Ammon's horn (tissue), 1 donor: ENCODE data around the gene TXNIP.

Experiments used
- DNase-seq: peaks from one replicate; pipeline ENCODE4 v3.0.0-alpha.2; 2016; ENCODE audit warnings: low spot score

The TXNIP gene

GRCh38 chr1:145963265-145964019, 32.9 kb downstream of the TXNIP start:
- no peak for DNase-seq

DNA sequence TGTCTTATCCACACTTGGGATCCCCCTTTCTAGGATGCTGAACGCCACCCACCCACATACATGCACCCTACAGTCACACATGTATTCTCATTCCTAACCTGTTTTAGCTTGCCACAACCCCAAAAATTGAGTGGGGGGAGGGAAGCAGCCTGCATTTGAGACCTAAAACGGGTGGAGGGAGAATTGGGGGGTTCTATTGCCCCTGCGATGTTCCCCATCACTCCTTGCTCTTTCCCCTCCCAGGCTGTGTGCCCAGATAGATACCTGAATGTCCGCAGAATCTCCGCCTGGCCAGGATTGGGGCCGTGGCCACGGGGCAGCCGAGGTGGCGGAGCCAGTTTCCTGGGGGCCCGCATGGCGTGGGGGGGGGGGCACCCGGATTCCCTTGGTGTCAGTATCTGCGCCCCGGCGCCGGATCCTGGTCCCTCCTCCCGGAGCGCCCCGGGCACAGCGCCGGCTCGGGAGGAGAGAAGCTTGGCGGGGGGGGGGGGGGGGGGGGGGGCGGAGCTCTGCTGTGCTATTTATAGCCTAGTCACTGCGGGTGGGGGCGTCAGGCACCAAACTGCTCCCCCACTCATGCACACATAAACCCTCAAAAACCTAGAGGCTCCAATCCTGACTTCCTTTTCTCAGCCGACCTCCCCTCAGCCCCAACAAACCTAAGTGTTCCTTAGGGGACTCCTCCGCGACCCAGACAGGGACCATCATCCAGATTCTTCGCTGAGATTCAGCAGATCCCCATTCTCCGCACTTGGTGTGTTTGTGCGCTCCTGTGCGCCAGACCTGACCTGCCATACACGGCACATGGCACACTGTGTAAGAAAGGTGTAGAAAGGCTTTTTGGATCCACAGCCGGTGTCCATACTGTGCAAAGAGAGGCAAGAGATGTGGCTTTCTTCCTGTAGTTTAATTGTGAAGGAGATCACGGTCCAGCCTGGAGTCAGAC, 33.9 kb downstream of the TXNIP start:
- peak; percentile 82 for DNase-seq

GRCh38 chr1:145961425-145962156, 34.8 kb downstream of the TXNIP start:
- peak; percentile 75 for DNase-seq

DNA sequence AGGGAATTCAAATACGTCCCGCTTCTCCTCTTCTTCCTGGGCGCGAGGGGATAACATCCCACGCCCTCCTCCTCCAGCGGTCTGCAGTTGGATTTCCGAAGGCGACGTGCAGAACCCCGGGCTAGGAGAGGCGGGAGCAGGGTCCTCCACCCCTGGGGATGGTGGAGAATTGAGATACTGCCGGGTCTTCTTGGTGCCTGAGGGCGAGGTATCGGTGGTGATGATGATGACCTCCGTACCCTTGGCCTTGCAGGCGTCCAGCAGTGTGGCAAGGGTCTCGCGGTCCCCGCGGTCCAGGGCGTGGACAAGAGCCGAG, 35.3 kb downstream of the TXNIP start:
- no peak for DNase-seq

DNA sequence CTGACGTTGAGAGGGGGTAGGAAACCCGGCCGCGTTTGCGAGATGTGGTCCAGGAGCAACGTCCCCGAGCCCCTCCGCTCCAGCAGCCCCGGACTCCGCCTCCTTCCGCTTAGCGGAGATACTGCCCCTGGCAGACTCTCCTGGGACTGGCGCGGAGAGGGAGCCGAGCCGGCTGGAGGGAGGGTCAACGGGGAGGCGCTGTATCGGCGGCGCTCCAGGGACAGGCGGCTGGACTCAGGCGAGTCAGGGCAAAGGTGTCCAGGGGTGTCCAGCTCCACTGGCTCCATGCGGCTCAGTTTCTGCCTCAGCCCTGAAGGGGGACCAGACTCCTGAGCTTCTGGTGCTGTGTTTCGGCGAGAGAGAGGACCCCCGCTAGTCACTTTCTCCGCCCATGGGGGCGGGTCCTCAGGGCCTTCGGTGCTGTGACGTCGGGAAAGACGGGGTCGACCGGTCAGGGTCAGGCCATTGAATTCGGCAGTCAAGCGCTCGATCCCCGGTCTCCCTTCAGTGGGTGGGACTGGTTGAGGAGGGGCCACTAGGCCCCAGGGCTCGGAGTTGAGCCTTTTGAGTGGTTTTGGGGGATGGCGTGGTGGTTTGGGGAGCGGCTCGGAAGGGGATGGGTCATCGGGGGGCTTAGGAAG, 35.8 kb downstream of the TXNIP start:
- peak; percentile 79 for DNase-seq

DNA sequence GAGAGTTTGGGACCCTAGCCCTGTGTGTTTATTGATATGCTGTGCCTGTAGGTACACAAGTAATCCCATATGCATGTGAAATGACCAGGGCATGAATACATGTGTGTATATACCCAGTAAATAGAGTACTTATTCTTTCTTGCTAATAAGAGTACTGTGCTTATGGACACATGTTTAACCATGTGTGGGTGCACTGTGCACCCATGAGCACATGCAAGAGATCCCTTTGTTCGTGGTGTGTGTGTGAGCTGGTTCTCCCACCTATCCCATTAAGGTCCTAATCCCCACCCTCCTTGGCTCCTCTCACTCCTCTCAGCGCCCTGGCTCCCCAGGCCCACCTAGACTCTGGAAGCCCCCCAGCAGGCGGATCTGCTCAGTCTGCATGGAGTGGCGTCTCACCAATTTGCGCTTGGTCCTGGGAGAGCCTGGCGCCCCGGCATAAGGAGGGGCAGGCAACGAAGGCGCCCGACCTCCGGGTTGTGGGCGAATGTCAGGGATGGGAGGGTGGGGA, 36.4 kb downstream of the TXNIP start:
- DNase-seq = no peak

GRCh38 chr1:145959333-145959732, 37.0 kb downstream of the TXNIP start:
- no peak for DNase-seq

GRCh38 chr1:145958734-145959133, 37.6 kb downstream of the TXNIP start:
- DNase-seq = no peak

DNA sequence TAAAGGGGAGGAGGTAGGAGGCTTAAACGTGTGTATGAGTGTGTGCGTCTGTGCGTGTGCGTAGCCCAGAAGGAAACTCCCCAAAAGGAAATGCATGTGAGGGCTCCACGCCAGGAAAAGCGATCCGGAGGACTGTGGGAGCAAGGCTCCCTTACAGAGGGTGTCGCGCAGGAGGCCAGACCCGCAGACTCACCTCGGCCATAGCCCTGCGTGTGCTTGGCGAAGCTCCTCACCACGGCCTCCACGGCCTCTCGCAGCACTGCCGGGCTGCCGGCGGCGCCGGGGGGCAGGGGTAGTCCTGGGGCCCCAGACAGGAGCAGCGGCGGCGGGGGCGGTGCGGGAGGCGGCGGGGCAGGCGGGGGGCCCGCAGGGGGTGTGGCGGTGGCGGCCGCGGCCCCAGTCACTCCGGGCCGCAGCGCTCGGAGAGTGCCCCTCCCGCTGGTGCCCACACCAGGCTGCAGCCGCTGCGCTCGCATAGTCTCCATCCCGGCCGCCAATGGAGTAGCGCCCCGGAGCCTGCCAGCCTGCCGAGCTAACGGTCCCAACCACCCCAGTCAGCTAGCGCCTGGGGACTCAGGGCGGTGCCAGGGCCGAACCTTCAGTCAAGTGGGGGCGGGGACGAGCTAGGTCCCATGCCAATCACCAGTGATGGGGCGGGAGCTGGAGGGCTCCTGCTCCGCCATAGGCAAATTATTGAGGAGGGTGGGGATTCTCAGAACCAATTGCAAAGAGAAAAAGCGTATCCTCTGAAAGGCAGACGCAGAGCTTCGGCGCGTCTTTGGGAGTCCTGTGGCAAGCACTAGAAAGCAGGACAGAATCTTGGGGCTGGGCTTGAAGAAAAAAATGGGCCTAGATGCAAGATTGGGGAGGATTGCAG, 38.7 kb downstream of the TXNIP start, which contains the start of gene LIX1L:
LIX1L (minus strand) TSS at position 575 of the 877 bp plus-strand sequence; CDS start at position 485, 90 bp downstream.
- DNase-seq = peak; percentile 99

- DNase-seq = no peak
Measured at GRCh38 chr1:145956781-145957442, 39.5 kb downstream of the TXNIP start.

- no peak for DNase-seq
Measured at GRCh38 chr1:145956361-145956760, 40.0 kb downstream of the TXNIP start.

DNA sequence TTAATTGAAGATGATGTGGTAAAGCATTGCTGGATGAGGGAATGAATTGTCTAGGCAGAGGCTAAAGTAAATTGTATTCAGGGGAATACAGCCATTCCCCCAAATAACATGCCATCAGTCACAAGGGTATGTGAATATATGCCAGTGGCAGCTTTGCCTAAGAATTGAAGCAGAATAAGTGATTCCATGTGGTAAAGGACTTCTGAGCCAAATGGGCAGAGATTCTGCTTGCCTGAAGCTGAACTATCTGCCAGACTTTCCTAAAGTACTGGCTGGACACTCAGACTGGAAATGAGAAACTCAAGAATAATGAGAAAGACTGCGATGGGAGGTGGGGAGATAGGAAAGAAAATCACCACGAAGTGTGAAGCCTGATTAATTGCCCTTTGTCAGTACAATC, 40.9 kb downstream of the TXNIP start:
- no peak for DNase-seq

DNA sequence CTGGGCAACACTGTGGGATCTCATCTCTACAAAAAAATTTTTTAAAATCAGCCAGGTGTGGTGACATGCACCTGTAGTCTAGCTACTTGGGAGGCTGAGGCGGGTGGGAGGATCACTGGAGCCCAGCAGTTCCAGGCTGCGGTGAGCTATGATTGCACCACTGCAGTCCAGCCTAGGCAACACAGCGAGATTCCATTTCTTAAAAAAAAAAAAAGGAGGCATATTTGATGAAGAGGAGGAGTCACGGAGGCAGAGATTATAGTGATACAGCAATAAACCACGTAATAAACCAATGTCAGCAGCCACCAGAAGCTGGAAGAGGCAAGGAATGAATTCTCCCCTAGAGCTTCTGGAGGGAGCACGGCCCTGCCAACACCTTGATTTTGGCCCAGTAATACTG, 42.5 kb downstream of the TXNIP start:
- no peak for DNase-seq

- DNase-seq = no peak
Measured at GRCh38 chr1:145952903-145953302, 43.5 kb downstream of the TXNIP start.

DNA sequence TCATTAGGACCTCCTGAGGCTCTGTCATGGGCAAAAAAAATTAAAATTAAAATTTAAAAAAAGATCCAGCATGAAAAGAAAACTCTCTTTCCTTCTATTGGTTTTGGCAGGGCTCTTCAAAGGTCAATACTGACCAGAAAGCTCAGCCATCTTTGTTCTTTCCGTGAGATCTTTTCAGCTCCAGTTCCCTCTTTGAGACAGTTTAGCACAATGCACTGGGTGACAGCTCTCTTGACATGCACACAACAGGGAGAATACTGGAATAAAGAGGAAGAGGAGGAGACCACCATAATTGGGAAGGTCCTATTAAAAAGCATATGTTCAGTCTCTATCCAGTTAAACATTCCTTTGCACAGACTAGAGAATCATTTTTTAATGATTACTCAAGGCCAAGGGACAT, 44.9 kb downstream of the TXNIP start:
- no peak for DNase-seq

DNA sequence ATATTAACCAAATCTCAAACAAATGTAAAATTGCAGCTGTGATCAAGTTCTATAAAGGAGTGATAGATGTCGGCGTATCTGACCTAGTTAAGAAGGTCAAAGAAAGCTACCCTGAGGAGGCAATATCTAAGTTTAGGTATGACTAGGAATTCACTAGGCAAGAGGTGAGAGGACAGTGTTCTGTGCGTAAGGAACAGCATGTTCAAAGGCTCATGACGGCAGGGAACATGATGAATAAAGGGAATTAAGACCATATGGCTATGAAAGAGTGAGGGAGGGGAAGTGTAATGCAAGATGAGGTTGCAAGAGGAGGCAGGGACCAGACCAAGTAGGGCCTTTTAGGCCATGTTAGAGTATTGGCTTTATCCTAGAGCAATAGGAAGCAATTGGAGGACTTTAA, 47.2 kb downstream of the TXNIP start:
- no peak for DNase-seq

GRCh38 chr1:145947551-145947950, 48.8 kb downstream of the TXNIP start:
- DNase-seq = no peak

GRCh38 chr1:145946477-145946986, 49.8 kb downstream of the TXNIP start:
- no peak for DNase-seq

DNA sequence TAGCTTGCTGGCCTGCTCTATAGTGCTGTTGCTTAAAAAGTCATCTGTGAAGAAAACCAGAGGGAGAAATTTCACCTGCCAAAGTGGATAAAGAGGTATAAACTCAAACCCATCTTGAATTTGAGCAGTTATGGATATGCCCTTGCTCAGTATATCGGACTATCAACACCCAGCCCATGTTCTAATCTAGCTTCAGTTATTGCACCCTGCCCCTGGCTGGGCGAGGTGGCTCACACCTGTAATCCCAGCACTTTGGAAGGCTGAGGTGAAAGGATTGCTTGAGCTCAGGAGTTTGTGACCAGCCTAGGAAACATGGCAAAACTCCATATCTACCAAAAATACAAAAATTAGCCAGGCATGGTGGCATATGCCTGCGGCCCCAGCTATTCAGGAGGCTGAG, 51.8 kb downstream of the TXNIP start:
- DNase-seq = no peak

DNA sequence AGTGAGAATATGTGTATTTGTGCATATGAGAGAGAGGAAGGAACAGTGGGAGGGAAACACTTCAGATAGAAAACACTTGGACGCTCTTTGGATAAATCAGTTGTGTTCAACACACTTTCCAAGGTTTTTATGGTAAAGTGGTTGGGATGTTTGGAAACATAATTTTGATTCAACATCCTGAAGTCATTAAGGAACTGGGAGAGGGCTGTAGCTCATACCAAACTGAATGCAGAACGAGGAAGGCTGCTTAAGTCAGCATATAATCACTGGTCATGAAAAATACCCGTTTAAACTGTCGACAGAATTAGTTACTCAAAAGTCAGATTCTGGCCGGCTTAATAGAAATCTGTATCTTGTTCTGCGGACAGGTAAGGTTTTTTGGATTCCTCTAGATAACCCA, 53.5 kb downstream of the TXNIP start:
- DNase-seq = no peak
